Uterus (tissue), 2 donors: ENCODE data around the gene NUPR1.

ENCODE experiments used
- CTCF ChIP-seq, 4 experiments: fragments of 200-600 bp in 2 of 4; fragments of 450-650 bp in 2 of 4; sonication (generic) in 2 of 4; IDR thresholded peaks; one replicate each; pipeline ENCODE4 v1.5.1; 2016 to 2019; ENCODE audit warnings: antibody characterized with exemption in 4 of 4, mild to moderate bottlenecking in 2 of 4, moderate library complexity in 1 of 4
- POLR2A ChIP-seq, 2 donors: fragments of 450-650 bp; IDR thresholded peaks; one replicate each; pipeline ENCODE4 v1.6.1; 2016; ENCODE audit warnings: antibody characterized with exemption in 2 of 2, mild to moderate bottlenecking in 1 of 2, moderate library complexity in 1 of 2

GRCh38 chr16:28522792-28523191 is 16.0 kb downstream of the NUPR1 start:
- TF ChIP-seq POLR2A (IDR thresholded peaks at IDR 0.05) (no peak), CTCF (IDR thresholded peaks at IDR 0.05) (no peak)
